Gastroesophageal sphincter (tissue), 4 donors: ENCODE measurements around the gene TEX264. TPM values are rescaled to one million over a fixed set of nuclear protein-coding genes. Genes with fewer than 3 reads are reported as not detected.
A peak's percentile ranks its signal among the peaks of the same experiment; 100 is the strongest.

Experiments
- ATAC-seq: fragments of 150-250 bp; one replicate; pipeline ENCODE4 v1.9.1; 2016; ENCODE audit warnings: mild to moderate bottlenecking, moderate library complexity
- H3K27ac ChIP-seq, 4 donors: fragments of 200-600 bp; sonication (generic) in 3 of 4; 1 replicate in 3 of 4; 2 replicates in 1 of 4; pipeline ENCODE4 v1.5.1; 2016 to 2019
- H3K27me3 ChIP-seq: fragments of 200-600 bp; sonication (generic); one replicate; pipeline ENCODE4 v1.5.1; 2019
- H3K36me3 ChIP-seq, 2 donors: fragments of 200-600 bp; sonication (generic); one replicate each; pipeline ENCODE4 v1.5.1; 2019; ENCODE audit warnings: control low read depth in 1 of 2
- H3K4me1 ChIP-seq, 3 donors: fragments of 200-600 bp; sonication (generic); 1 replicate in 2 of 3; 2 replicates in 1 of 3; pipeline ENCODE4 v1.5.1; 2016 to 2019; ENCODE audit warnings: control low read depth in 2 of 3
- H3K4me3 ChIP-seq, 2 donors: fragments of 200-600 bp; sonication (generic); one replicate each; pipeline ENCODE4 v1.5.1; 2019; ENCODE audit warnings: mild to moderate bottlenecking in 1 of 2, moderate library complexity in 1 of 2
- H3K9me3 ChIP-seq, 3 donors: fragments of 200-600 bp; sonication (generic); one replicate each; pipeline ENCODE4 v1.5.1; 2017 to 2019; ENCODE audit warnings: control low read depth in 2 of 3
- CTCF ChIP-seq, 4 experiments: fragments of 200-600 bp in 2 of 4; fragments of 450-650 bp in 2 of 4; sonication (generic) in 1 of 4; IDR thresholded peaks; one replicate each; pipeline ENCODE4 v1.5.1; 2017 to 2019; ENCODE audit warnings: antibody characterized with exemption in 4 of 4, mild to moderate bottlenecking in 2 of 4, moderate library complexity in 2 of 4
- EP300 ChIP-seq: sonication (generic); formaldehyde crosslinking; IDR thresholded peaks from one replicate; pipeline ENCODE4 v1.6.1; 2017; ENCODE audit warnings: antibody characterized with exemption, mild to moderate bottlenecking
- POLR2A ChIP-seq, 2 donors: fragments of 450-650 bp; IDR thresholded peaks; one replicate each; pipeline ENCODE4 v1.6.1; 2017; ENCODE audit warnings: antibody characterized with exemption in 2 of 2, mild to moderate bottlenecking in 2 of 2, moderate library complexity in 1 of 2
- POLR2AphosphoS5 ChIP-seq: sonication (generic); formaldehyde crosslinking; IDR thresholded peaks from one replicate; pipeline ENCODE4 v1.6.1; 2017; ENCODE audit warnings: antibody characterized with exemption
- WGBS, 2 donors: methylation state at CpG; one replicate each; pipeline ENCODE4 v1.1.5; 2018; ENCODE audit warnings: low coverage in 1 of 2; 5-methylcytosine and 5-hydroxymethylcytosine counted together
- total RNA-seq, 4 donors: library from RNA; depleted of rRNA; stranded (reverse); fragments of >200 nt; gene quantifications; one replicate each; pipeline ENCODE4 v1.1.0, GENCODE V29; 2016

TEX264 gene
- total RNA-seq, 4 donors from 2014 or later: 43.9 to 67.5 (median 51.4) TPM

- H3K4me1 ChIP-seq: peaks cover 0 to 77% (median 19%) of the 10 kb centered on the region in 3 donors
- no CpG with 5 or more reads among the region's 4 CpGs for WGBS, 2 donors
Measured at GRCh38 chr3:51679318-51679717, 8.3 kb downstream of the TEX264 start.

DNA sequence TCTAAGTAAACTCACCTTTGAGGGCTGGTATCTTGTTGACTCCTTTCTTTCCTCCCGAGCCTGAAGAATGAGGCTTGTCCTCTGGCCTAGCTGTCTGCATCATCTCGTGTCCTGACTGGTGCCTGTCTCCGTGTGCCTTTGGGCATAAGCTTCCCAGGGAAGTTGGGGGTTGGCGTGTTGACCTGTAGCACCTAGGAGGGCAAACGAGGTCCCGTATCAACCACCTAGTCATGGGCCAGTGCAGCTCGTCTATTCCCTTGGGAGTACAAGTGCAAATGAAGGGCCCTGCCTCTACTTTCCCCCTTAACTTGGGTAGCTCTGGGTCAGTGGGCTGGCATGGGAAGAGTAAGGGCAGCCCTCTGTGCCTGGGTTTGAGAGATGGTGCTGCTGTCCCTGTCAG lies 8.7 kb downstream of the TEX264 start:
- H3K9me3 ChIP-seq: no peaks in the 10 kb centered on the region
- no peak overlapping the region for H3K27ac ChIP-seq
- H3K27me3 ChIP-seq: no peaks in the 10 kb centered on the region
- peaks cover 0 to 87% of the 10 kb centered on the region in 2 donors for H3K36me3 ChIP-seq
- H3K4me1 ChIP-seq: peaks cover 0 to 77% (median 19%) of the 10 kb centered on the region in 3 donors
- no CpG with 5 or more reads among the region's 7 CpGs for WGBS, 2 donors
- H3K4me3 ChIP-seq: no peak overlapping the region
- no peak for ATAC-seq
- TF ChIP-seq POLR2AphosphoS5 (no peak), EP300 (no peak), POLR2A (IDR thresholded peaks at IDR 0.05) (no peak)

More at GRCh38 chr3:51679318-51679717, 8.3 kb downstream of the TEX264 start:
- Histone ChIP-seq H3K4me3 (no peak overlapping the region), H3K27ac (no peak overlapping the region), H3K27me3 (no peaks in the 10 kb centered on the region), H3K36me3 (peaks cover 0 to 87% of the 10 kb centered on the region in 2 donors), H3K9me3 (no peaks in the 10 kb centered on the region)
- ATAC-seq: no peak
- TF ChIP-seq POLR2A (IDR thresholded peaks at IDR 0.05) (no peak), EP300 (no peak)

- no peak for ATAC-seq
- no CpG with 5 or more reads among the region's 6 CpGs for WGBS, 2 donors
- Histone ChIP-seq H3K27ac (no peak overlapping the region), H3K4me1 (peaks cover 0 to 75% (median 19%) of the 10 kb centered on the region in 3 donors), H3K27me3 (no peaks in the 10 kb centered on the region), H3K4me3 (no peak overlapping the region), H3K36me3 (peaks cover 0 to 87% of the 10 kb centered on the region in 2 donors), H3K9me3 (no peaks in the 10 kb centered on the region)
- no peak for TF ChIP-seq CTCF (IDR thresholded peaks at IDR 0.05)
- TF ChIP-seq POLR2AphosphoS5: no peak
- no peak for TF ChIP-seq EP300
- TF ChIP-seq POLR2A (IDR thresholded peaks at IDR 0.05): no peak
Measured at GRCh38 chr3:51680196-51680595, 9.1 kb downstream of the TEX264 start.

- Histone ChIP-seq H3K27me3 (no peaks in the 10 kb centered on the region), H3K4me3 (no peak overlapping the region), H3K4me1 (peaks cover 0 to 76% (median 22%) of the 10 kb centered on the region in 3 donors), H3K36me3 (peaks cover 0 to 87% of the 10 kb centered on the region in 2 donors), H3K9me3 (no peaks in the 10 kb centered on the region), H3K27ac (peak overlapping the region in 2 of 4 donors; percentile 3 to 4)
- no peak for ATAC-seq
- TF ChIP-seq EP300: no peak
- TF ChIP-seq POLR2A (IDR thresholded peaks at IDR 0.05): no peak
- no peak for TF ChIP-seq CTCF (IDR thresholded peaks at IDR 0.05)
- no peak for TF ChIP-seq POLR2AphosphoS5
- WGBS, 2 donors: 100% methylated on average over 1 of the region's 2 CpGs
Measured at GRCh38 chr3:51680663-51681230, 9.7 kb downstream of the TEX264 start.

DNA sequence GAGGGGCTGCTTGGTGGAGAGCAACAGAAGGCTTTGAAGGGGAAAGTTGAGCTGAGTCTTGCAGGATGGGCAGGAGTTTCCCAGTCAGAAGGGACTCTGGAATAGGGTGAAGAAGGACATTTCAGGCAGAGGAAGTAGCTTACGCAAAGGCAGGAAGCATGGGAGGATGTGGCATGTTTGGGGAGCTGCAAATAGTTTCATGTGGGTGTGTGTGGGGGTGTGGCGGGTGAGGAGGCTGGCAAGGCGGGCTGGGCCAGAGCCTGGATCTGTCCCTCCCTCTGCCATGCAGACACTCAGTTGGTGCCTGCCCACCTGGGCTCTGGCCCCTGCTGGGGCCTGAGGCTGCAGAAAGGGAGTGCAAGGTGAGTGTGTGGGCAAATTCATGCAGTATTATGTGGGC lies 10.4 kb downstream of the TEX264 start:
- Histone ChIP-seq H3K27me3 (no peaks in the 10 kb centered on the region), H3K4me3 (no peak overlapping the region), H3K9me3 (no peaks in the 10 kb centered on the region), H3K27ac (peak overlapping the region in 2 of 4 donors; percentile 3 to 17), H3K4me1 (peaks cover 0 to 76% (median 22%) of the 10 kb centered on the region in 3 donors), H3K36me3 (peaks cover 0 to 87% of the 10 kb centered on the region in 2 donors)
- 59% methylated on average over 3 of the region's 3 CpGs; no CpG with 5 or more reads in 1 of the 2 donors for WGBS, 2 donors
- no peak for ATAC-seq
- TF ChIP-seq POLR2AphosphoS5: no peak
- TF ChIP-seq CTCF (IDR thresholded peaks at IDR 0.05): no peak
- TF ChIP-seq POLR2A (IDR thresholded peaks at IDR 0.05): no peak
- TF ChIP-seq EP300: no peak

DNA sequence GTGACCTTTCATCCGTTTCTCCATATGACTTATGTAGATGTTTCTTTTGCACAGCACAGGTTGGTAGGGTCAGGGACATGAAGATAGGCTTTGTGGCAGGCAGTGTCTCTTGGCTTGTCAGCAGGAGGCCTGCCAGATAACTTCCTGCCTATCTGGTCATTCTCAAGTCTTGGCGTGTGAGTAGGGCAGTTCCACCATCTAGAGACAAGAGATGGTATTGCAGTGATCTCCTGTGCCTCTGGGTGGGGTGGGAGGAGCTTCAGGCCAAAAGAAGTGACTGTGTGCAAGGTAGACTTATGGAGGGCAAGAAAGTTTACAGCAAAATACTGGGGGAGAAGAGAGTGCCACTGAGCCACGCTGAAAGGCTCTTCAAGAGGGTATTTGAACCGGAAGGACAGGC lies 11.0 kb downstream of the TEX264 start:
- H3K27me3 ChIP-seq: no peaks in the 10 kb centered on the region
- no peaks in the 10 kb centered on the region for H3K9me3 ChIP-seq
- ATAC-seq: peak; percentile 52
- WGBS, 2 donors: 21 to 33% methylated on average over 3 of the region's 4 CpGs
- H3K27ac ChIP-seq: peak overlapping the region in 1 of 4 donors; percentile 17
- TF ChIP-seq CTCF (IDR thresholded peaks at IDR 0.05) (peak in 3 of 4 experiments; percentile 75 to 81 (median 76)), POLR2A (IDR thresholded peaks at IDR 0.05) (no peak), POLR2AphosphoS5 (peak; percentile 32)
- H3K36me3 ChIP-seq: peaks cover 0 to 87% of the 10 kb centered on the region in 2 donors
- H3K4me1 ChIP-seq: peaks cover 0 to 80% (median 22%) of the 10 kb centered on the region in 3 donors
- no peak overlapping the region for H3K4me3 ChIP-seq
